ENCODE measurements around the gene KRT1. TPM values are rescaled to one million over a fixed set of nuclear protein-coding genes. Genes with fewer than 3 reads are reported as not detected.

KRT1 gene
- total and polyA plus RNA-seq, 2 experiments from 2014 or later = not detected

DNA sequence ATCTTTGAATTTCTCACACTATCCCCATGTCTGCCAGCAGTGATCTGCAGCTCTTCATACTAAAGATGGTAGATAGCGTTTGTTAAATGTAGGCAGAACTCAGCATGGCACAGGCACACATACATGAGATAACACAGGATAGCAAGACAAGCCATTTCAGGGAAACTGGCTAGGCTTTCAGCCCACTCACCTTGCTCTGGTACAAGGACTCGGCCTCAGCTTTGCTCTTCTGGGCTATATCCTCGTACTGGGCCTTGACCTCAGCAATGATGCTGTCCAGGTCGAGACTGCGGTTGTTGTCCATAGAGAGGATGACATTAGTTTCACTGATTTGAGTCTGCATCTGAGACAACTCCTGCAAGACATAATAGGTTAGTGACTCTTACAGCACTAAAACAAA is 3.1 kb downstream of the KRT1 start:
- TF ChIP-seq EZH2phosphoT487 (IDR thresholded peaks at IDR 0.05; ENCODE audit: insufficient read depth, low read depth) (no peak), EZH2 (IDR thresholded peaks at IDR 0.05; ENCODE audit: insufficient read depth, poor library complexity, severe bottlenecking) (no peak)
- Histone ChIP-seq H3K36me3 (ENCODE audit: low read depth) (no peaks in the 10 kb centered on the region), H3K27ac (no peak overlapping the region), H3K4me1 (ENCODE audit: insufficient read depth) (no peaks in the 10 kb centered on the region), H3F3A (ENCODE audit: insufficient read depth) (no peaks in the 10 kb centered on the region), H4K20me1 (ENCODE audit: insufficient read depth) (no peaks in the 10 kb centered on the region), H3K4me2 (ENCODE audit: unreplicated experiment) (no peak overlapping the region), H3K27me3 (replicated peaks; ENCODE audit: insufficient read depth) (peaks cover 48% of the 10 kb centered on the region), H3K9me3 (ENCODE audit: low read depth) (no peaks in the 10 kb centered on the region), H3K9me2 (ENCODE audit: insufficient read depth) (no peaks in the 10 kb centered on the region), H3K9ac (no peak overlapping the region), H3K4me3 (no peak overlapping the region), H2AFZ (no peak overlapping the region), H3K79me2 (ENCODE audit: insufficient read depth) (no peaks in the 10 kb centered on the region)
- in situ Hi-C loops (cut with MboI) = no loop called here
- no peak for DNase-seq
- WGBS, 2 experiments (ENCODE audit: low coverage in 1 of 2, low lambda C conversion rate in 2 of 2, missing lambda C conversion rate in 2 of 2) = 42 to 47% methylated on average over 5 of the region's 5 CpGs

GRCh38 chr12:52676163-52676562 is 4.0 kb downstream of the KRT1 start:
- no peak overlapping the region for H3K27ac ChIP-seq
- no peak overlapping the region for H3K9ac ChIP-seq
- no peak for DNase-seq
- H4K20me1 ChIP-seq (ENCODE audit: insufficient read depth) = no peaks in the 10 kb centered on the region
- no peaks in the 10 kb centered on the region for H3K4me1 ChIP-seq (ENCODE audit: insufficient read depth)
- TF ChIP-seq EZH2 (IDR thresholded peaks at IDR 0.05; ENCODE audit: insufficient read depth, poor library complexity, severe bottlenecking) (no peak), EZH2phosphoT487 (IDR thresholded peaks at IDR 0.05; ENCODE audit: insufficient read depth, low read depth) (no peak)
- peaks cover 47% of the 10 kb centered on the region for H3K27me3 ChIP-seq (replicated peaks; ENCODE audit: insufficient read depth)
- in situ Hi-C loops (cut with MboI) = no loop called here
- H3K36me3 ChIP-seq (ENCODE audit: low read depth) = no peaks in the 10 kb centered on the region
- H3K4me3 ChIP-seq = no peak overlapping the region
- 58 to 67% methylated on average over 7 of the region's 7 CpGs for WGBS, 2 experiments (ENCODE audit: low coverage in 1 of 2, low lambda C conversion rate in 2 of 2, missing lambda C conversion rate in 2 of 2)
- no peaks in the 10 kb centered on the region for H3K9me2 ChIP-seq (ENCODE audit: insufficient read depth)
- H3K9me3 ChIP-seq (ENCODE audit: low read depth) = no peaks in the 10 kb centered on the region
- no peaks in the 10 kb centered on the region for H3K79me2 ChIP-seq (ENCODE audit: insufficient read depth)
- H3K4me2 ChIP-seq (ENCODE audit: unreplicated experiment) = no peak overlapping the region
- H3F3A ChIP-seq (ENCODE audit: insufficient read depth) = no peaks in the 10 kb centered on the region
- no peak overlapping the region for H2AFZ ChIP-seq

DNA sequence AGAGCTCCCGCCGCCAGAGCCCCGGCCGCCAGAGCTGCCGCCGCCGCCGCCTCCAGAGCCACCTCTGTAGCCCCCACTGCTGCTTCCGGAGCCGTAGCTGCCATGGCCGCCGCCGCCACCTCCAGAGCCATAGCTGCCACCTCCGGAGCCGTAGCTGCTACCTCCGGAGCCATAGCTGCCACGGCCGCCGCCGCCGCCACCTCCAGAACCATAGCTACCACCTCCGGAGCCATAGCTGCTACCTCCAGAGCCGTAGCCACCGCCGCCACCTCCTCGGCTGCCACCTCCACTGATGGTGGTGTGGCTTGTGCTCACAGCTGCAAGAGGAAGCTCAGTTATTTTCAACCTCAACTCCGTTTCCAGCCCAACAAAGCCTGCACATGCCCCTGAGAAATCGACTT is 4.9 kb downstream of the KRT1 start:
- WGBS, 2 experiments (ENCODE audit: low coverage in 1 of 2, low lambda C conversion rate in 2 of 2, missing lambda C conversion rate in 2 of 2) = 75 to 84% methylated on average over 28 of the region's 28 CpGs
- Histone ChIP-seq H3K27me3 (replicated peaks; ENCODE audit: insufficient read depth) (peaks cover 42% of the 10 kb centered on the region), H3K9me2 (ENCODE audit: insufficient read depth) (no peaks in the 10 kb centered on the region), H3K27ac (no peak overlapping the region), H3K4me3 (no peak overlapping the region), H3F3A (ENCODE audit: insufficient read depth) (no peaks in the 10 kb centered on the region), H3K79me2 (ENCODE audit: insufficient read depth) (no peaks in the 10 kb centered on the region), H3K36me3 (ENCODE audit: low read depth) (no peaks in the 10 kb centered on the region), H3K9ac (no peak overlapping the region), H3K4me2 (ENCODE audit: unreplicated experiment) (no peak overlapping the region), H2AFZ (no peak overlapping the region), H3K4me1 (ENCODE audit: insufficient read depth) (no peaks in the 10 kb centered on the region), H4K20me1 (ENCODE audit: insufficient read depth) (no peaks in the 10 kb centered on the region), H3K9me3 (ENCODE audit: low read depth) (no peaks in the 10 kb centered on the region)
- TF ChIP-seq EZH2 (IDR thresholded peaks at IDR 0.05; ENCODE audit: insufficient read depth, poor library complexity, severe bottlenecking) = no peak
- TF ChIP-seq EZH2phosphoT487 (IDR thresholded peaks at IDR 0.05; ENCODE audit: insufficient read depth, low read depth) = no peak
- in situ Hi-C loops (cut with MboI) = no loop called here
- DNase-seq = no peak

DNA sequence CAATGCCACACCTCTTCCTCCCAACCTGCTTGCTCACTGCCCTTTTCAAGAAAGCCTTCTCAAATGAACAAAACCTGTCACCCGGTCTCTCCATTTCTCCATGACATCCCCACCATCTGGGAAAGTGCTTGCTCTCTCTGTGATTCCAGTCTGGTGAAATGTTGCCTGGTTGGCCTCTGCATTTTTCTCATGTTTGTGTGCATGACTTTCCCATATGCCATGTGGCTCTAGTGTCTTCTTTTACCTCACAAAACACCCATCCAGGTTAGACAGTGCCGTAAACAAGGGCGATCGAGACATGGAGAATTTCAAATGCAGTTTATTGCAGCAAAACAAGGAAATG is 5.8 kb downstream of the KRT1 start:
- Histone ChIP-seq H3K9me2 (ENCODE audit: insufficient read depth) (no peaks in the 10 kb centered on the region), H3K36me3 (ENCODE audit: low read depth) (no peaks in the 10 kb centered on the region), H3K4me3 (no peak overlapping the region), H3K4me1 (ENCODE audit: insufficient read depth) (no peaks in the 10 kb centered on the region), H3K9ac (no peak overlapping the region), H3K27ac (no peak overlapping the region), H3K27me3 (replicated peaks; ENCODE audit: insufficient read depth) (peaks cover 39% of the 10 kb centered on the region), H4K20me1 (ENCODE audit: insufficient read depth) (no peaks in the 10 kb centered on the region), H3F3A (ENCODE audit: insufficient read depth) (no peaks in the 10 kb centered on the region), H3K4me2 (ENCODE audit: unreplicated experiment) (no peak overlapping the region), H2AFZ (no peak overlapping the region), H3K79me2 (ENCODE audit: insufficient read depth) (no peaks in the 10 kb centered on the region), H3K9me3 (ENCODE audit: low read depth) (no peaks in the 10 kb centered on the region)
- in situ Hi-C loops (cut with MboI) = no loop called here
- WGBS, 2 experiments (ENCODE audit: low coverage in 1 of 2, low lambda C conversion rate in 2 of 2, missing lambda C conversion rate in 2 of 2) = 67 to 69% methylated on average over 4 of the region's 4 CpGs
- no peak for DNase-seq
- TF ChIP-seq EZH2phosphoT487 (IDR thresholded peaks at IDR 0.05; ENCODE audit: insufficient read depth, low read depth) = no peak
- no peak for TF ChIP-seq EZH2 (IDR thresholded peaks at IDR 0.05; ENCODE audit: insufficient read depth, poor library complexity, severe bottlenecking)

Measured in GM23248 (cell line).